ENCODE results near the gene YIPF6.

The YIPF6 gene

GRCh38 chrX:68579810-68580209, 81.0 kb downstream of the YIPF6 start:
- no peak overlapping the region for H3K4me3 ChIP-seq (ENCODE audit: low read depth in 1 of 2, low read length in 1 of 2)

DNA sequence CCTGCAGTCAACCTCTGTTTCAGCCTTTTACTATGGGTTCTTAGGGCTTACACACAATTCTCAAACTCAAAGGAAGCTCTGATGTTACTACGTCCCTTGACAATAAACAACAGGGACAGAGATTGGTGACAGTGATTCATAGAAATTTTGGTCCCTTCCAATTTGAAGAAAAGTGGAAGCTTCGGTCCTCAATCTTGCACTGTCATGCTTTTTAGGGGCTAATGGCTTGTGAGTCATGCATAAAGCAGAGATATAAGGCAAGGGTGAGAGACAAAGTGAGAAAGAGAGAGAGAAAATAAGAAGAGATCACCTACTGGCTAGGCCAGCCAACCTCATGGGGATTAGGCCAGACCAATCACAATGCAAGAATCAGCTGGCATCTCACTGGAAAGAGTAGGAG, 85.4 kb downstream of the YIPF6 start:
- Histone ChIP-seq H3K4me3 (ENCODE audit: low read depth in 1 of 2, low read length in 1 of 2) (no peak overlapping the region), H3K27ac (no peak overlapping the region), H3K27me3 (no peaks in the 10 kb centered on the region), H3K36me3 (no peaks in the 10 kb centered on the region), H3K4me1 (ENCODE audit: control insufficient read depth in 1 of 2, insufficient read depth in 1 of 2, low read depth in 1 of 2, low read length in 1 of 2) (no peaks in the 10 kb centered on the region), H3K9me3 (no peaks in the 10 kb centered on the region)
- TF ChIP-seq, protein P1, sequence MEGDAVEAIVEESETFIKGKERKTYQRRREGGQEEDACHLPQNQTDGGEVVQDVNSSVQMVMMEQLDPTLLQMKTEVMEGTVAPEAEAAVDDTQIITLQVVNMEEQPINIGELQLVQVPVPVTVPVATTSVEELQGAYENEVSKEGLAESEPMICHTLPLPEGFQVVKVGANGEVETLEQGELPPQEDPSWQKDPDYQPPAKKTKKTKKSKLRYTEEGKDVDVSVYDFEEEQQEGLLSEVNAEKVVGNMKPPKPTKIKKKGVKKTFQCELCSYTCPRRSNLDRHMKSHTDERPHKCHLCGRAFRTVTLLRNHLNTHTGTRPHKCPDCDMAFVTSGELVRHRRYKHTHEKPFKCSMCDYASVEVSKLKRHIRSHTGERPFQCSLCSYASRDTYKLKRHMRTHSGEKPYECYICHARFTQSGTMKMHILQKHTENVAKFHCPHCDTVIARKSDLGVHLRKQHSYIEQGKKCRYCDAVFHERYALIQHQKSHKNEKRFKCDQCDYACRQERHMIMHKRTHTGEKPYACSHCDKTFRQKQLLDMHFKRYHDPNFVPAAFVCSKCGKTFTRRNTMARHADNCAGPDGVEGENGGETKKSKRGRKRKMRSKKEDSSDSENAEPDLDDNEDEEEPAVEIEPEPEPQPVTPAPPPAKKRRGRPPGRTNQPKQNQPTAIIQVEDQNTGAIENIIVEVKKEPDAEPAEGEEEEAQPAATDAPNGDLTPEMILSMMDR (IDR thresholded peaks at IDR 0.05) = no peak

More at GRCh38 chrX:68579810-68580209, 81.0 kb downstream of the YIPF6 start:
- Histone ChIP-seq H3K27me3 (no peaks in the 10 kb centered on the region), H3K4me1 (ENCODE audit: control insufficient read depth in 1 of 2, insufficient read depth in 1 of 2, low read depth in 1 of 2, low read length in 1 of 2) (no peaks in the 10 kb centered on the region), H3K27ac (no peak overlapping the region), H3K36me3 (no peaks in the 10 kb centered on the region), H3K9me3 (no peaks in the 10 kb centered on the region)
- TF ChIP-seq, protein P1 (IDR thresholded peaks at IDR 0.05) = no peak
